ENCODE measurements around the gene CAPN3.

CAPN3 gene

DNA sequence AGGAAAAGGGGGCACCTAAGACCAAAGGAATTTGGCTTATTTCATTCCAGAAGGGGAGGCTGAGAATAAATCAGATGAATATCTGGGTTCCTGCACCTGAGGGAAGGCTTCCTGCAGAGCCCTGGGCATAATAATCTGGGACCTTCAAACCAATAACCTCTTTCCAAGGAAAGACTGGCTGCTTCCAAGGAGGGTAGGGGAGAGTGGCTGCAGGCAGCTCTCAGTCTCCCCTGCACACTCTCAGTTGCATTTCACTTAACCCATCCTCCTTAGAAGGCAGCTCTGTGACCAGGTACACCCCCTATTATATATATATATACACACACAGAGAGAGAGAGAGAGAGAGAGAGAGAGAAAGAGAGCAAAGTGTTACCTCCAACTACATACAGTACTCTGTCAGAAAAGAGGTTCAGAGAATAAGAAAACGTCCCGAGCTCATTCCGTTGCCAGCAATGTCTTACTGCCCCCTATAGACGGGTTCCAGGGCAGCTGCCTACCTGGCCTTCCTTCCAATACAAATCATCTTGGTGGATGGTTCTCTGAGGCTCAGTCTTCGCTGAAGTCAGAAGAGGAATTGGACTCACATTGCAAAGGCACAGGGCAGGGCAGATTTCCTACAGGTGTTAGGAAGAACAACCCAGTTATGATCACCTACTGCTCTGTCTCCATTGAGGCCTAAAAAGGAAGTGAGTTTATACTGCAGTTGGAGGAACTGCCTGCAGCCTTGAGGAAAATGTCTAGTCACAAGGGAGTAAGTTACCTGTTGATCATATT is 26.1 kb downstream of the CAPN3 start:
- in situ Hi-C loops (cut with HindIII; ENCODE audit: low pct_unique_long_range_greater_than_20kb, low sequenced_read_pairs), result no loop called here
- no peak for TF ChIP-seq JUND (IDR thresholded peaks at IDR 0.05; ENCODE audit: low read depth)
- DNase-seq (ENCODE audit: low read depth in 1 of 2, low spot score in 1 of 2), result peak; percentile 64 to 72

GRCh38 chr15:42385980-42386700 is 26.8 kb downstream of the CAPN3 start:
- in situ Hi-C loops (cut with HindIII; ENCODE audit: low pct_unique_long_range_greater_than_20kb, low sequenced_read_pairs), result no loop called here
- no peak for TF ChIP-seq JUND (IDR thresholded peaks at IDR 0.05; ENCODE audit: low read depth)
- DNase-seq (ENCODE audit: low read depth in 1 of 2, low spot score in 1 of 2), result no peak

GRCh38 chr15:42387603-42388002 is 28.3 kb downstream of the CAPN3 start:
- no peak for DNase-seq (ENCODE audit: low read depth in 1 of 2, low spot score in 1 of 2)
- in situ Hi-C loops (cut with HindIII; ENCODE audit: low pct_unique_long_range_greater_than_20kb, low sequenced_read_pairs), result no loop called here
- TF ChIP-seq JUND (IDR thresholded peaks at IDR 0.05; ENCODE audit: low read depth), result no peak

- TF ChIP-seq JUND (IDR thresholded peaks at IDR 0.05; ENCODE audit: low read depth), result no peak
- DNase-seq (ENCODE audit: low read depth in 1 of 2, low spot score in 1 of 2), result no peak
- in situ Hi-C loops (cut with HindIII; ENCODE audit: low pct_unique_long_range_greater_than_20kb, low sequenced_read_pairs), result no loop called here
These were observed 33.2 kb downstream of the CAPN3 start for GRCh38 chr15:42392309-42393024.

DNA sequence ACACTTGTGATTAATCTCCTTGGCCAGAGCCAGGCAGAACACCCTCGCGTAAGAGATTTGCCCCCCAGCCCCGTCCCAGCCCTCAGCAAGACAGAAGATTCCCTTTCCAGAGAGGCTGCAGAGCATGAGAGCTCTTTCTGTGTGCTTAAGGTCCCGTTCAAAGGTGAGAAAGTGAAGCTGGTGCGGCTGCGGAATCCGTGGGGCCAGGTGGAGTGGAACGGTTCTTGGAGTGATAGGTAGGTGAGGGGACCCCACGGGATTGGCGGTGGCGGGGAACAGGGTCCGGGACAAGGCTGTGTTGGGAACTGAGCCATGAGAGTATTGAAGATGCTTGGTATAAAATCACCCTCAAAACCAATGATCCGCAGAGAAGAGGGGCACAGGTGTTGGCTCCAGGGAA is 34.8 kb downstream of the CAPN3 start:
- in situ Hi-C loops (cut with HindIII; ENCODE audit: low pct_unique_long_range_greater_than_20kb, low sequenced_read_pairs), result no loop called here
- no peak for DNase-seq (ENCODE audit: low read depth in 1 of 2, low spot score in 1 of 2)
- no peak for TF ChIP-seq JUND (IDR thresholded peaks at IDR 0.05; ENCODE audit: low read depth)

GRCh38 chr15:42395838-42396237 is 36.5 kb downstream of the CAPN3 start:
- in situ Hi-C loops (cut with HindIII; ENCODE audit: low pct_unique_long_range_greater_than_20kb, low sequenced_read_pairs), result no loop called here
- TF ChIP-seq JUND (IDR thresholded peaks at IDR 0.05; ENCODE audit: low read depth), result no peak
- DNase-seq (ENCODE audit: low read depth in 1 of 2, low spot score in 1 of 2), result no peak

DNA sequence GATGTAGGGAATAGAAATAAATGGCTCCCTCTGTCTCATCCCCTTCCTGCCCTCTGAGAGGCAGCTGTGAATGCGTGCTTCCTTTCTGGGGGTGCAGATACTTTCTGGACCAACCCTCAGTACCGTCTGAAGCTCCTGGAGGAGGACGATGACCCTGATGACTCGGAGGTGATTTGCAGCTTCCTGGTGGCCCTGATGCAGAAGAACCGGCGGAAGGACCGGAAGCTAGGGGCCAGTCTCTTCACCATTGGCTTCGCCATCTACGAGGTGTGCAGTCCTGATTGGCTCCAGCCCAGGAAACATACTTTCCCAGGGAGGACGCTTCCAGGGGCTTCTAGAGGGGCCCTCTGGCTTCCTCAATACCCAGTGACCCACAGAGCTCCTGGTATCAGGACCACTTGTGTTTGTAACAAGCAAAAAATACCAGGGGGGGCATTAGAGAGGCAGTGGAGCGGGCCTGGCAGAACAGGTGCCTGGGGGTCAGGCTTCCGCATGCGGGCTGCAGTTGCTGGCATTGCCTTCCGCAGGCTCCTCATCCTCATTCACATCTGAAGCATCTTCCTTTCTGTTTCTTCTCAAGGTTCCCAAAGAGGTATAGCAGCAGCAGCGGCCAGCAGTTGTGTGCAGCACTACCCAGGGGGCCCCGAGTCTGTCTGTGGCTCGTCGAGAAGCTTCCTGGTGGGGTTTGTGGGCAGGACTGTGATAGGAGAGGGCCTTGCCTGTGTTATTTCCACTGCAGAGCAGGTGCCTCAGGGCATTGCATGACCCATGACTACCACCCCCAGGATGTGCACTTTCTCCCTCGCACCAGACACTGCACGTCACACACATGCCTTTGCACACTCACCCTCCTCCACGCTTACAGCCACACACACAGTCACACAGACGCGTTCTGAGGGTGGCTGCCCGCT is 42.5 kb downstream of the CAPN3 start:
- no peak for DNase-seq (ENCODE audit: low read depth in 1 of 2, low spot score in 1 of 2)
- in situ Hi-C loops (cut with HindIII; ENCODE audit: low pct_unique_long_range_greater_than_20kb, low sequenced_read_pairs), result no loop called here
- no peak for TF ChIP-seq JUND (IDR thresholded peaks at IDR 0.05; ENCODE audit: low read depth)

- TF ChIP-seq JUND (IDR thresholded peaks at IDR 0.05; ENCODE audit: low read depth), result no peak
- in situ Hi-C loops (cut with HindIII; ENCODE audit: low pct_unique_long_range_greater_than_20kb, low sequenced_read_pairs), result no loop called here
- no peak for DNase-seq (ENCODE audit: low read depth in 1 of 2, low spot score in 1 of 2)
These were observed 43.3 kb downstream of the CAPN3 start for GRCh38 chr15:42402455-42403205.

- TF ChIP-seq JUND (IDR thresholded peaks at IDR 0.05; ENCODE audit: low read depth), result no peak
- in situ Hi-C loops (cut with HindIII; ENCODE audit: low pct_unique_long_range_greater_than_20kb, low sequenced_read_pairs), result no loop called here
- no peak for DNase-seq (ENCODE audit: low read depth in 1 of 2, low spot score in 1 of 2)
These were observed 44.1 kb downstream of the CAPN3 start for GRCh38 chr15:42403389-42403788.

GRCh38 chr15:42404461-42405235 is 45.3 kb downstream of the CAPN3 start:
- no peak for DNase-seq (ENCODE audit: low read depth in 1 of 2, low spot score in 1 of 2)
- in situ Hi-C loops (cut with HindIII; ENCODE audit: low pct_unique_long_range_greater_than_20kb, low sequenced_read_pairs), result no loop called here
- no peak for TF ChIP-seq JUND (IDR thresholded peaks at IDR 0.05; ENCODE audit: low read depth)

All from T47D (cell line).